CD4-positive, CD25-positive, alpha-beta regulatory T cell (primary cell): Measurements from ENCODE around the gene POLDIP2. TPM values are rescaled to one million over a fixed set of nuclear protein-coding genes. Genes with fewer than 3 reads are reported as not detected.
A peak's percentile ranks its signal among the peaks of the same experiment; 100 is the strongest.

ENCODE experiments used
- ATAC-seq, 2 donors: fragments of 150-1000 bp; cut with Tn5 transposase; one replicate each; pipeline ENCODE4 v1.10.0; 2021; ENCODE audit warnings: low read depth in 2 of 2, moderate number of reproducible peaks in 2 of 2, moderate library complexity in 1 of 2
- DNase-seq, 3 donors: peaks; one replicate each; pipeline versions ENCODE4 v3.0.0 to v3.0.0-alpha.2; 2012 to 2022; ENCODE audit warnings: mixed read lengths in 1 of 3
- H3K27ac ChIP-seq: one replicate; pipeline ENCODE4 v1.7.0; 2013; ENCODE audit warnings: mild to moderate bottlenecking, low read length; ENCODE audit not compliant: insufficient read depth, poor library complexity, severe bottlenecking
- H3K27me3 ChIP-seq: one replicate; pipeline ENCODE4 v1.7.0; 2013; ENCODE audit warnings: low read length; ENCODE audit not compliant: control insufficient read depth, insufficient read depth
- H3K36me3 ChIP-seq: one replicate; pipeline ENCODE4 v1.7.0; 2013; ENCODE audit warnings: mild to moderate bottlenecking, low read length, moderate library complexity; ENCODE audit not compliant: control insufficient read depth, insufficient read depth
- H3K4me1 ChIP-seq: 2 replicates; pipeline ENCODE4 v1.7.0; 2013; ENCODE audit warnings: mild to moderate bottlenecking, low read length; ENCODE audit not compliant: insufficient read depth, control insufficient read depth, poor library complexity, severe bottlenecking
- H3K4me3 ChIP-seq: one replicate; pipeline ENCODE4 v1.7.0; 2013; ENCODE audit warnings: low read depth, mild to moderate bottlenecking, low read length, moderate library complexity
- H3K9me3 ChIP-seq, 2 experiments: 1 replicate in 1 of 2; 2 replicates in 1 of 2; pipeline ENCODE4 v1.7.0; 2013; ENCODE audit warnings: low read length in 2 of 2, mild to moderate bottlenecking in 1 of 2, moderate library complexity in 1 of 2; ENCODE audit not compliant: control insufficient read depth in 2 of 2
- H3K27ac Mint-ChIP-seq, 3 donors: one replicate each; pipeline ENCODE4 v1.8.0; 2020 to 2022; ENCODE audit warnings: mild to moderate bottlenecking in 3 of 3, mixed read lengths in 3 of 3, moderate library complexity in 2 of 3
- H3K27me3 Mint-ChIP-seq: one replicate; pipeline ENCODE4 v1.8.0; 2022; ENCODE audit warnings: mild to moderate bottlenecking, mixed read lengths
- H3K36me3 Mint-ChIP-seq: one replicate; pipeline ENCODE4 v1.8.0; 2020; ENCODE audit warnings: mixed read lengths
- H3K4me1 Mint-ChIP-seq, 4 donors: one replicate each; pipeline ENCODE4 v1.8.0; 2020 to 2022; ENCODE audit warnings: mixed read lengths in 4 of 4, mild to moderate bottlenecking in 1 of 4
- H3K4me3 Mint-ChIP-seq, 4 donors: one replicate each; pipeline ENCODE4 v1.8.0; 2020 to 2022; ENCODE audit warnings: mild to moderate bottlenecking in 4 of 4, mixed read lengths in 4 of 4, moderate library complexity in 3 of 4
- H3K9me3 Mint-ChIP-seq, 7 donors: one replicate each; pipeline ENCODE4 v1.8.0; 2020 to 2022; ENCODE audit warnings: mixed read lengths in 7 of 7, mild to moderate bottlenecking in 3 of 7, moderate library complexity in 2 of 7
- polyA plus RNA-seq, 4 donors: library from polyadenylated mRNA; unstranded; fragments of 300-500 nt; fragmentation: Illumina TruSeq; gene quantifications; one replicate each; pipeline ENCODE4 v1.2.3, GENCODE V29; 2021
- total RNA-seq: library from RNA; stranded (reverse); gene quantifications from one replicate; pipeline ENCODE4 v1.2.3, GENCODE V29; 2022

POLDIP2 gene
- total and polyA plus RNA-seq, 5 donors from 2014 or later: 29.4 to 88.5 (median 74.0) TPM

DNA sequence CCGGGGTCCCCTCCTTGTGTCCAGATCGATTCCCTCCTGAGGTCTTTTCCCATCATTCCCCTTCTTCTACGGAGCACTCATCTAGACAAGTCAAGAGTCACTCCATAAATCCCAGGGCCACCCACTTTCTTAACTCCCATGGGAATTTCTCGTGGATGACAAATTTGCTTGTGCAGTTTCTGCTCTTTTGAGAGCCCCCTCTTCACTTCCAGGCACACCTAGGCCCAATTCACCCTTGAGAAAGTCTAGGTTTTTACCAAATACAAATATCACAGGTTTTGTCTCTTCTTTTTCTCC lies 522 bp upstream of the POLDIP2 start:
- Histone ChIP-seq H3K4me1 (peaks cover 24% of the 10 kb centered on the region), H3K4me3 (peak overlapping the region; percentile 95), H3K36me3 (peaks cover 46% of the 10 kb centered on the region), H3K27ac (peak overlapping the region; percentile 83), H3K9me3 (no peaks in the 10 kb centered on the region), H3K27me3 (no peaks in the 10 kb centered on the region)
- Mint-ChIP-seq H3K4me1 (peaks cover 0 to 34% (median 21%) of the 10 kb centered on the region in 4 donors), H3K27me3 (peaks cover 5% of the 10 kb centered on the region), H3K27ac (peak overlapping the region; percentile 95 to 97 (median 95)), H3K36me3 (peaks cover 21% of the 10 kb centered on the region), H3K4me3 (peak overlapping the region; percentile 89 to 97 (median 95)), H3K9me3 (no peaks in the 10 kb centered on the region)
- DNase-seq (no peak), ATAC-seq (no peak)

GRCh38 chr17:28350271-28350670 lies 7.1 kb downstream of the POLDIP2 start:
- DNase-seq (no peak), ATAC-seq (no peak)
- no peak overlapping the region for H3K4me3 Mint-ChIP-seq
- no peaks in the 10 kb centered on the region for H3K9me3 Mint-ChIP-seq
- H3K4me1 Mint-ChIP-seq: peaks cover 0 to 5% (median 0%) of the 10 kb centered on the region in 4 donors
- H3K27me3 Mint-ChIP-seq: no peaks in the 10 kb centered on the region
- Histone ChIP-seq H3K4me3 (no peak overlapping the region), H3K36me3 (peaks cover 77% of the 10 kb centered on the region), H3K9me3 (no peaks in the 10 kb centered on the region), H3K27ac (no peak overlapping the region), H3K4me1 (no peaks in the 10 kb centered on the region), H3K27me3 (no peaks in the 10 kb centered on the region)
- H3K36me3 Mint-ChIP-seq: peaks cover 31% of the 10 kb centered on the region
- H3K27ac Mint-ChIP-seq: no peak overlapping the region

- H3K9me3 Mint-ChIP-seq: no peaks in the 10 kb centered on the region
- H3K27me3 ChIP-seq: no peaks in the 10 kb centered on the region
- H3K4me3 ChIP-seq: no peak overlapping the region
- no peaks in the 10 kb centered on the region for H3K4me1 ChIP-seq
- no peak overlapping the region for H3K27ac Mint-ChIP-seq
- no peaks in the 10 kb centered on the region for H3K4me1 Mint-ChIP-seq
- H3K36me3 Mint-ChIP-seq: peaks cover 27% of the 10 kb centered on the region
- H3K27ac ChIP-seq: no peak overlapping the region
- DNase-seq (no peak), ATAC-seq (no peak)
- no peaks in the 10 kb centered on the region for H3K9me3 ChIP-seq
- H3K36me3 ChIP-seq: peaks cover 85% of the 10 kb centered on the region
- H3K27me3 Mint-ChIP-seq: no peaks in the 10 kb centered on the region
- H3K4me3 Mint-ChIP-seq: no peak overlapping the region
Observed at GRCh38 chr17:28348979-28349378, 8.3 kb downstream of the POLDIP2 start.

- Histone ChIP-seq H3K4me1 (no peaks in the 10 kb centered on the region), H3K27ac (no peak overlapping the region), H3K36me3 (peaks cover 90% of the 10 kb centered on the region), H3K27me3 (no peaks in the 10 kb centered on the region), H3K4me3 (no peak overlapping the region), H3K9me3 (no peaks in the 10 kb centered on the region)
- Mint-ChIP-seq H3K36me3 (peaks cover 29% of the 10 kb centered on the region), H3K9me3 (no peaks in the 10 kb centered on the region), H3K27me3 (no peaks in the 10 kb centered on the region), H3K27ac (no peak overlapping the region), H3K4me3 (no peak overlapping the region), H3K4me1 (no peaks in the 10 kb centered on the region)
- DNase-seq (no peak), ATAC-seq (no peak)
Observed at GRCh38 chr17:28347261-28347891, 10.0 kb downstream of the POLDIP2 start.

GRCh38 chr17:28346746-28347246 lies 10.5 kb downstream of the POLDIP2 start:
- Mint-ChIP-seq H3K4me1 (no peaks in the 10 kb centered on the region), H3K27ac (no peak overlapping the region)

GRCh38 chr17:28346199-28346580 lies 11.1 kb downstream of the POLDIP2 start:
- Mint-ChIP-seq H3K9me3 (no peaks in the 10 kb centered on the region), H3K36me3 (peaks cover 28% of the 10 kb centered on the region), H3K27me3 (no peaks in the 10 kb centered on the region), H3K4me1 (no peaks in the 10 kb centered on the region), H3K4me3 (no peak overlapping the region), H3K27ac (no peak overlapping the region)
- no peak for ATAC-seq
- H3K27ac ChIP-seq: no peak overlapping the region
- DNase-seq: no peak
- no peaks in the 10 kb centered on the region for H3K9me3 ChIP-seq
- no peaks in the 10 kb centered on the region for H3K27me3 ChIP-seq
- H3K36me3 ChIP-seq: peaks cover 93% of the 10 kb centered on the region
- no peak overlapping the region for H3K4me3 ChIP-seq
- H3K4me1 ChIP-seq: no peaks in the 10 kb centered on the region

More at GRCh38 chr17:28346746-28347246, 10.5 kb downstream of the POLDIP2 start:
- H3K27me3 ChIP-seq: no peaks in the 10 kb centered on the region
- H3K4me3 Mint-ChIP-seq: no peak overlapping the region
- no peaks in the 10 kb centered on the region for H3K27me3 Mint-ChIP-seq
- H3K27ac ChIP-seq: no peak overlapping the region
- H3K36me3 ChIP-seq: peaks cover 93% of the 10 kb centered on the region
- H3K4me1 ChIP-seq: no peaks in the 10 kb centered on the region
- no peak for DNase-seq
- no peak for ATAC-seq
- peaks cover 32% of the 10 kb centered on the region for H3K36me3 Mint-ChIP-seq
- H3K9me3 Mint-ChIP-seq: no peaks in the 10 kb centered on the region
- no peak overlapping the region for H3K4me3 ChIP-seq
- H3K9me3 ChIP-seq: no peaks in the 10 kb centered on the region

GRCh38 chr17:28345419-28346198 lies 11.7 kb downstream of the POLDIP2 start:
- DNase-seq (no peak), ATAC-seq (no peak)
- peak overlapping the region in 1 of 3 donors; percentile 32 for H3K27ac Mint-ChIP-seq
- no peak overlapping the region for H3K4me3 Mint-ChIP-seq
- peaks cover 22% of the 10 kb centered on the region for H3K36me3 Mint-ChIP-seq
- H3K9me3 Mint-ChIP-seq: no peaks in the 10 kb centered on the region
- Histone ChIP-seq H3K4me3 (no peak overlapping the region), H3K4me1 (no peaks in the 10 kb centered on the region), H3K9me3 (no peaks in the 10 kb centered on the region), H3K27me3 (no peaks in the 10 kb centered on the region), H3K36me3 (peaks cover 93% of the 10 kb centered on the region), H3K27ac (no peak overlapping the region)
- no peaks in the 10 kb centered on the region for H3K27me3 Mint-ChIP-seq
- no peaks in the 10 kb centered on the region for H3K4me1 Mint-ChIP-seq
